WTC11 (cell line): Measurements from ENCODE around the gene TANC1. TPM values are rescaled to one million over a fixed set of nuclear protein-coding genes. Genes with fewer than 3 reads are reported as not detected.

ENCODE experiments used
- ATAC-seq: fragments of 200-7000 bp; cut with Tn5 transposase; 2 replicates; pipeline ENCODE4 v1.10.0; 2021; ENCODE audit warnings: mild to moderate bottlenecking, moderate library complexity
- CTCF ChIA-PET: fragments of 300-600 bp; sonication (Branson Sonifier 250); formaldehyde crosslinking; loops from one replicate; lab custom pipeline; 2021; ENCODE audit warnings: antibody characterized with exemption; lab: Charles Lee
- POLR2A ChIA-PET: fragments of 350-600 bp; sonication (Branson Sonifier 250); formaldehyde crosslinking; loops from one replicate; lab custom pipeline; 2021; ENCODE audit warnings: antibody characterized with exemption; lab: Charles Lee
- DNase-seq: peaks from one replicate; pipeline ENCODE4 v3.0.0; 2021; ENCODE audit warnings: low spot score
- H3K27ac Mint-ChIP-seq: 2 replicates; pipeline ENCODE4 v1.8.0; 2021; ENCODE audit warnings: mixed read lengths
- H3K27me3 Mint-ChIP-seq: 2 replicates; pipeline ENCODE4 v1.8.0; 2021; ENCODE audit warnings: low read depth, mild to moderate bottlenecking, moderate library complexity, mixed read lengths
- H3K36me3 Mint-ChIP-seq: 2 replicates; pipeline ENCODE4 v1.8.0; 2021; ENCODE audit warnings: mixed read lengths
- H3K4me1 Mint-ChIP-seq: 2 replicates; pipeline ENCODE4 v1.8.0; 2022; ENCODE audit warnings: mixed read lengths
- H3K4me3 Mint-ChIP-seq: 2 replicates; pipeline ENCODE4 v1.8.0; 2021; ENCODE audit warnings: mild to moderate bottlenecking, moderate library complexity, mixed read lengths
- H3K9me3 Mint-ChIP-seq: 2 replicates; pipeline ENCODE4 v1.8.0; 2021; ENCODE audit warnings: mixed read lengths
- ATF1 ChIP-seq: sonication (generic); formaldehyde crosslinking; IDR thresholded peaks from 2 replicates; pipeline ENCODE4 v1.8.1; 2023; ENCODE audit warnings: mild to moderate bottlenecking, moderate library complexity, missing genetic modification reagents
- ATF3 ChIP-seq: sonication (generic); formaldehyde crosslinking; conservative IDR thresholded peaks from 2 replicates; pipeline ENCODE4 v1.8.1; 2022; ENCODE audit warnings: mild to moderate bottlenecking, missing genetic modification reagents
- ATF6 ChIP-seq: sonication (generic); formaldehyde crosslinking; IDR thresholded peaks from 2 replicates; pipeline ENCODE4 v1.8.1; 2023; ENCODE audit warnings: mild to moderate bottlenecking, missing genetic modification reagents
- E2F5 ChIP-seq: sonication (generic); formaldehyde crosslinking; IDR thresholded peaks from 2 replicates; pipeline ENCODE4 v1.8.1; 2022; ENCODE audit warnings: mild to moderate bottlenecking, moderate library complexity, missing genetic modification reagents
- ERG ChIP-seq: fragments of 250-450 bp; sonication (Bioruptor Pico); IDR thresholded peaks from 2 replicates; pipeline ENCODE4 v1.8.0; 2021; ENCODE audit warnings: mild to moderate bottlenecking
- ESRRA ChIP-seq: sonication (generic); formaldehyde crosslinking; IDR thresholded peaks from 2 replicates; pipeline ENCODE4 v1.8.1; 2022; ENCODE audit warnings: mild to moderate bottlenecking, missing genetic modification reagents, borderline replicate concordance
- GRHL2 ChIP-seq: fragments of 250-450 bp; sonication (Bioruptor Pico); IDR thresholded peaks from 2 replicates; pipeline ENCODE4 v1.8.0; 2022; ENCODE audit warnings: mild to moderate bottlenecking, moderate library complexity; ENCODE audit not compliant: insufficient replicate concordance, severe bottlenecking
- IRF2 ChIP-seq: sonication (generic); formaldehyde crosslinking; IDR thresholded peaks from 2 replicates; pipeline ENCODE4 v1.8.0; 2022; ENCODE audit warnings: low read depth, missing genetic modification reagents, borderline replicate concordance
- MXD4 ChIP-seq: fragments of 250-450 bp; sonication (Bioruptor Pico); IDR thresholded peaks from 2 replicates; pipeline ENCODE4 v1.8.0; 2021; ENCODE audit warnings: mild to moderate bottlenecking, moderate library complexity, borderline replicate concordance
- NFYB ChIP-seq: sonication (generic); formaldehyde crosslinking; conservative IDR thresholded peaks from 2 replicates; pipeline ENCODE4 v1.8.0; 2022; ENCODE audit warnings: low read depth, missing genetic modification reagents
- NR1H2 ChIP-seq: sonication (generic); formaldehyde crosslinking; IDR thresholded peaks from 2 replicates; pipeline ENCODE4 v1.9.0; 2021; ENCODE audit warnings: mild to moderate bottlenecking, moderate library complexity, missing genetic modification reagents
- SOX15 ChIP-seq: fragments of 250-450 bp; sonication (Bioruptor Pico); IDR thresholded peaks from 2 replicates; pipeline ENCODE4 v1.9.0; 2021; ENCODE audit warnings: mild to moderate bottlenecking
- total RNA-seq: library from RNA; stranded (reverse); gene quantifications from 3 replicates; pipeline ENCODE4 v1.2.3, GENCODE V29; 2021
- TF ChIP-seq, protein P1 (sequence below): sonication (generic); formaldehyde crosslinking; conservative IDR thresholded peaks from 2 replicates; pipeline ENCODE4 v1.8.1; 2023; ENCODE audit warnings: mild to moderate bottlenecking, low read depth, missing genetic modification reagents, moderate library complexity
- TF ChIP-seq, protein P2 (sequence below): sonication (generic); formaldehyde crosslinking; IDR thresholded peaks from 2 replicates; pipeline ENCODE4 v1.8.0; 2022; ENCODE audit warnings: mild to moderate bottlenecking, missing genetic modification reagents
- TF ChIP-seq, protein P3 (sequence below): sonication (generic); formaldehyde crosslinking; IDR thresholded peaks from 2 replicates; pipeline ENCODE4 v1.8.1; 2022; ENCODE audit warnings: missing genetic modification reagents, borderline replicate concordance
- TF ChIP-seq, protein P4 (sequence below): sonication (generic); formaldehyde crosslinking; IDR thresholded peaks from 2 replicates; pipeline ENCODE4 v1.8.1; 2023; ENCODE audit warnings: mild to moderate bottlenecking, missing genetic modification reagents, moderate library complexity
- TF ChIP-seq, protein P5 (sequence below): sonication (generic); formaldehyde crosslinking; IDR thresholded peaks from 2 replicates; pipeline ENCODE4 v1.8.1; 2022; ENCODE audit warnings: low read depth, mild to moderate bottlenecking, moderate library complexity, missing genetic modification reagents, borderline replicate concordance

TANC1 gene
- total RNA-seq, 1 experiment from 2014 or later = 11.6 TPM

DNA sequence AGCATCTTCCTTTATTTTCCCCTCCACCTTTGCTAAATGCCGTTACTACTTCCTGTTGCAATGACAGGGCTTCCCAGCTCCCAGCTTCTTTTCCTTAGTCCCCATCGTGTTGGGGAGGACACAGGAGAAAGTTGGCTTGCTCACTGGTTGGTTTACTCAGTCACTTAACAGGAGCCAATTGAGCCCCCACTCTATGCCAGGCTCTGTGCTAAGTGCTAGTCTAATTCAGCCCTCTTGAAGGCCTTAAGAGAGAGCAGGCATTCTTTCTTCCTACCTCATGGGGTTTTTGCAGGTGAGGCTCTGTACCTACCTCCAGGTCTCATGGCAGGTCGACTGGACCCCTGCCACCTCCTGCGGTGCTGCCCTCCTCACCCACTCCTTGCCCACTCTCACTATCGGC is 20.1 kb downstream of the TANC1 start (continued):
- TF ChIP-seq, protein P1, sequence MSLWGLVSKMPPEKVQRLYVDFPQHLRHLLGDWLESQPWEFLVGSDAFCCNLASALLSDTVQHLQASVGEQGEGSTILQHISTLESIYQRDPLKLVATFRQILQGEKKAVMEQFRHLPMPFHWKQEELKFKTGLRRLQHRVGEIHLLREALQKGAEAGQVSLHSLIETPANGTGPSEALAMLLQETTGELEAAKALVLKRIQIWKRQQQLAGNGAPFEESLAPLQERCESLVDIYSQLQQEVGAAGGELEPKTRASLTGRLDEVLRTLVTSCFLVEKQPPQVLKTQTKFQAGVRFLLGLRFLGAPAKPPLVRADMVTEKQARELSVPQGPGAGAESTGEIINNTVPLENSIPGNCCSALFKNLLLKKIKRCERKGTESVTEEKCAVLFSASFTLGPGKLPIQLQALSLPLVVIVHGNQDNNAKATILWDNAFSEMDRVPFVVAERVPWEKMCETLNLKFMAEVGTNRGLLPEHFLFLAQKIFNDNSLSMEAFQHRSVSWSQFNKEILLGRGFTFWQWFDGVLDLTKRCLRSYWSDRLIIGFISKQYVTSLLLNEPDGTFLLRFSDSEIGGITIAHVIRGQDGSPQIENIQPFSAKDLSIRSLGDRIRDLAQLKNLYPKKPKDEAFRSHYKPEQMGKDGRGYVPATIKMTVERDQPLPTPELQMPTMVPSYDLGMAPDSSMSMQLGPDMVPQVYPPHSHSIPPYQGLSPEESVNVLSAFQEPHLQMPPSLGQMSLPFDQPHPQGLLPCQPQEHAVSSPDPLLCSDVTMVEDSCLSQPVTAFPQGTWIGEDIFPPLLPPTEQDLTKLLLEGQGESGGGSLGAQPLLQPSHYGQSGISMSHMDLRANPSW (CRISPR knock-in tag) = no peak
- no peak for TF ChIP-seq ATF1
- no peak for TF ChIP-seq MXD4
- TF ChIP-seq, protein P2, sequence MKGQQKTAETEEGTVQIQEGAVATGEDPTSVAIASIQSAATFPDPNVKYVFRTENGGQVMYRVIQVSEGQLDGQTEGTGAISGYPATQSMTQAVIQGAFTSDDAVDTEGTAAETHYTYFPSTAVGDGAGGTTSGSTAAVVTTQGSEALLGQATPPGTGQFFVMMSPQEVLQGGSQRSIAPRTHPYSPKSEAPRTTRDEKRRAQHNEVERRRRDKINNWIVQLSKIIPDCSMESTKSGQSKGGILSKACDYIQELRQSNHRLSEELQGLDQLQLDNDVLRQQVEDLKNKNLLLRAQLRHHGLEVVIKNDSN (CRISPR knock-in tag) = no peak
- TF ChIP-seq NFYB = no peak
- no peak for TF ChIP-seq NR1H2
- no peak for TF ChIP-seq GRHL2 (CRISPR knock-in tag)

DNA sequence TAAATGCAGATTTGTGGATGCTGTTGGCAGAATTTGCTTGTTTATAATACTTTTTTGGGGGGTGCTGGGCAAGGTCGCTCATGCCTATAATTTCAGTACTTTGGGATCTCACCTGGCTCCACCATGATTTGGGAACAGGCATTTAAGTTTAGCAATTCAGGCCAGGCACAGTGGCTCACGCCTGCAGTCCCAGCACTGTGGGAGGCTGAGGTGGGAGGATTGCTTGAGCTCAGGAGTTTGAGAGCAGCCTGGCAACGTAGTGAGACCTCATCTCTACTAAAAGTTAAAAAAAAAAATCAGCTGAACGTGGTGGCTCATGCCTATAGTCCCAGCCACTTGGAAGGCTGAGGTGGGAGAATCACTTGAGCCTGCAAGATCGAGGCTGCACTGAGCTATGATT is 20.7 kb downstream of the TANC1 start:
- POLR2A ChIA-PET = interaction anchor here (0.6 kb wide), 1 partner anchor 57 kb away, joined by 4 read pairs; no protein-coding TSS in a partner anchor
- Mint-ChIP-seq H3K9me3 (no peaks in the 10 kb centered on the region), H3K36me3 (no peaks in the 10 kb centered on the region), H3K4me1 (peaks cover 17% of the 10 kb centered on the region), H3K4me3 (no peak overlapping the region), H3K27me3 (no peaks in the 10 kb centered on the region), H3K27ac (no peak overlapping the region)
- CTCF ChIA-PET = interaction anchor here (0.6 to 1.5 kb wide), 2 partner anchors 47 to 194 kb away, joined by 3 read pairs; no protein-coding TSS in a partner anchor
- TF ChIP-seq ESRRA (CRISPR knock-in tag) = no peak
- TF ChIP-seq ATF1 = no peak
- TF ChIP-seq, protein P3, sequence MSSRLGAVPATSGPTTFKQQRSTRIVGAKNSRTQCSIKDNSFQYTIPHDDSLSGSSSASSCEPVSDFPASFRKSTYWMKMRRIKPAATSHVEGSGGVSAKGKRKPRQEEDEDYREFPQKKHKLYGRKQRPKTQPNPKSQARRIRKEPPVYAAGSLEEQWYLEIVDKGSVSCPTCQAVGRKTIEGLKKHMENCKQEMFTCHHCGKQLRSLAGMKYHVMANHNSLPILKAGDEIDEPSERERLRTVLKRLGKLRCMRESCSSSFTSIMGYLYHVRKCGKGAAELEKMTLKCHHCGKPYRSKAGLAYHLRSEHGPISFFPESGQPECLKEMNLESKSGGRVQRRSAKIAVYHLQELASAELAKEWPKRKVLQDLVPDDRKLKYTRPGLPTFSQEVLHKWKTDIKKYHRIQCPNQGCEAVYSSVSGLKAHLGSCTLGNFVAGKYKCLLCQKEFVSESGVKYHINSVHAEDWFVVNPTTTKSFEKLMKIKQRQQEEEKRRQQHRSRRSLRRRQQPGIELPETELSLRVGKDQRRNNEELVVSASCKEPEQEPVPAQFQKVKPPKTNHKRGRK (CRISPR knock-in tag) = no peak
- TF ChIP-seq, protein P4, sequence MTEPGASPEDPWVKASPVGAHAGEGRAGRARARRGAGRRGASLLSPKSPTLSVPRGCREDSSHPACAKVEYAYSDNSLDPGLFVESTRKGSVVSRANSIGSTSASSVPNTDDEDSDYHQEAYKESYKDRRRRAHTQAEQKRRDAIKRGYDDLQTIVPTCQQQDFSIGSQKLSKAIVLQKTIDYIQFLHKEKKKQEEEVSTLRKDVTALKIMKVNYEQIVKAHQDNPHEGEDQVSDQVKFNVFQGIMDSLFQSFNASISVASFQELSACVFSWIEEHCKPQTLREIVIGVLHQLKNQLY (CRISPR knock-in tag) = no peak
- no peak for TF ChIP-seq ERG (CRISPR knock-in tag)
- TF ChIP-seq ATF6 (CRISPR knock-in tag) = no peak
- TF ChIP-seq IRF2 = no peak
- no peak for TF ChIP-seq E2F5 (CRISPR knock-in tag)
- TF ChIP-seq, protein P5, sequence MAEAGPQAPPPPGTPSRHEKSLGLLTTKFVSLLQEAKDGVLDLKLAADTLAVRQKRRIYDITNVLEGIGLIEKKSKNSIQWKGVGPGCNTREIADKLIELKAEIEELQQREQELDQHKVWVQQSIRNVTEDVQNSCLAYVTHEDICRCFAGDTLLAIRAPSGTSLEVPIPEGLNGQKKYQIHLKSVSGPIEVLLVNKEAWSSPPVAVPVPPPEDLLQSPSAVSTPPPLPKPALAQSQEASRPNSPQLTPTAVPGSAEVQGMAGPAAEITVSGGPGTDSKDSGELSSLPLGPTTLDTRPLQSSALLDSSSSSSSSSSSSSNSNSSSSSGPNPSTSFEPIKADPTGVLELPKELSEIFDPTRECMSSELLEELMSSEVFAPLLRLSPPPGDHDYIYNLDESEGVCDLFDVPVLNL = no peak
- TF ChIP-seq SOX15 (CRISPR knock-in tag) = no peak
- no peak for TF ChIP-seq ATF3 (CRISPR knock-in tag)
- ATAC-seq = no peak
- DNase-seq = no peak
